Activated CD4-positive, alpha-beta T cell treated with anti-CD3 and anti-CD28 coated beads, Interleukin-2, Interleukin-4, amounts not matched to agents 100 ng/mL and 50 ng/mL, durations not matched to agents 16 hours and 8 hours (primary cell): ENCODE measurements around the gene DICER1.
A peak's percentile ranks its signal among the peaks of the same experiment; 100 is the strongest.

Source experiments
- DNase-seq: peaks from one replicate; pipeline ENCODE4 v3.0.0-alpha.2; 2020; ENCODE audit warnings: low spot score

DICER1 gene

GRCh38 chr14:95125915-95126314, 31.4 kb downstream of the DICER1 start:
- DNase-seq: no peak

- DNase-seq: no peak
Observed at GRCh38 chr14:95125221-95125620, 32.1 kb downstream of the DICER1 start.

- DNase-seq: no peak
Observed at GRCh38 chr14:95123891-95124579, 33.3 kb downstream of the DICER1 start.

GRCh38 chr14:95122621-95122945, 34.7 kb downstream of the DICER1 start:
- DNase-seq: no peak

- DNase-seq: no peak
Observed at GRCh38 chr14:95121911-95122620, 35.3 kb downstream of the DICER1 start.

- no peak for DNase-seq
Observed at GRCh38 chr14:95119336-95119735, 38.0 kb downstream of the DICER1 start.

- DNase-seq: no peak
Observed at GRCh38 chr14:95117937-95118721, 39.2 kb downstream of the DICER1 start.

- DNase-seq: no peak
Observed at GRCh38 chr14:95113476-95113875, 43.9 kb downstream of the DICER1 start.

GRCh38 chr14:95111507-95112164, 45.7 kb downstream of the DICER1 start:
- no peak for DNase-seq

GRCh38 chr14:95110178-95110577, 47.2 kb downstream of the DICER1 start:
- no peak for DNase-seq

GRCh38 chr14:95107711-95108110, 49.6 kb downstream of the DICER1 start:
- no peak for DNase-seq

- DNase-seq: no peak
Observed at GRCh38 chr14:95106971-95107370, 50.4 kb downstream of the DICER1 start.

GRCh38 chr14:95104911-95105310, 52.4 kb downstream of the DICER1 start:
- DNase-seq: no peak

- DNase-seq: no peak
Observed at GRCh38 chr14:95102680-95103044, 54.7 kb downstream of the DICER1 start.

- DNase-seq: no peak
Observed at GRCh38 chr14:95101736-95102679, 55.3 kb downstream of the DICER1 start.

GRCh38 chr14:95098984-95099599, 58.2 kb downstream of the DICER1 start:
- peak; percentile 17 for DNase-seq

GRCh38 chr14:95097385-95097784, 59.9 kb downstream of the DICER1 start:
- no peak for DNase-seq

- no peak for DNase-seq
Observed at GRCh38 chr14:95096476-95096875, 60.9 kb downstream of the DICER1 start.

- DNase-seq: no peak
Observed at GRCh38 chr14:95095996-95096395, 61.3 kb downstream of the DICER1 start.

- DNase-seq: no peak
Observed at GRCh38 chr14:95092723-95093122, 64.6 kb downstream of the DICER1 start.

GRCh38 chr14:95091581-95091980, 65.7 kb downstream of the DICER1 start:
- no peak for DNase-seq
